CD14-positive monocyte (primary cell): Measurements from ENCODE around the gene REEP1. TPM values are rescaled to one million over a fixed set of nuclear protein-coding genes. Genes with fewer than 3 reads are reported as not detected.

Experiments
- DNase-seq, 3 donors: peaks; one replicate each; pipeline ENCODE4 v3.0.0-alpha.2; 2011 to 2022
- H2AFZ ChIP-seq: 2 replicates; pipeline ENCODE4 v1.6.0; 2012; ENCODE audit warnings: mild to moderate bottlenecking, low read depth, low read length, inconsistent platforms; ENCODE audit not compliant: insufficient read depth, poor library complexity, severe bottlenecking
- H3K27ac ChIP-seq, 2 donors: 1 replicate in 1 of 2; 2 replicates in 1 of 2; pipeline ENCODE4 v1.5.1; 2012 to 2013; ENCODE audit warnings: low read length in 2 of 2, control low read depth in 1 of 2, inconsistent platforms in 1 of 2, low read depth in 1 of 2, mild to moderate bottlenecking in 1 of 2
- H3K27me3 ChIP-seq, 2 donors: one replicate each; pipeline versions ENCODE4 v1.6.0 to v1.6.1; 2011 to 2013; ENCODE audit warnings: low read length in 2 of 2; ENCODE audit not compliant: control insufficient read depth in 2 of 2, insufficient read depth in 2 of 2
- H3K36me3 ChIP-seq, 2 donors: replicated peaks in 1 of 2; 1 replicate in 1 of 2; 2 replicates in 1 of 2; pipeline versions ENCODE4 v1.5.1 to v1.6.1; 2012 to 2013; ENCODE audit warnings: low read length in 2 of 2, control low read depth in 1 of 2, inconsistent platforms in 1 of 2, mild to moderate bottlenecking in 1 of 2; ENCODE audit not compliant: insufficient read depth in 2 of 2, control insufficient read depth in 1 of 2
- H3K4me1 ChIP-seq, 2 donors: 1 replicate in 1 of 2; 2 replicates in 1 of 2; pipeline versions ENCODE4 v1.5.1 to v1.6.1; 2012 to 2013; ENCODE audit warnings: low read length in 2 of 2, control low read depth in 1 of 2, inconsistent platforms in 1 of 2, mild to moderate bottlenecking in 1 of 2, moderate library complexity in 1 of 2; ENCODE audit not compliant: insufficient read depth in 2 of 2, control insufficient read depth in 1 of 2
- H3K4me2 ChIP-seq: replicated peaks from 2 replicates; pipeline ENCODE3; 2012; ENCODE audit warnings: low read length, moderate library complexity, mild to moderate bottlenecking; ENCODE audit not compliant: poor library complexity, severe bottlenecking; ENCODE audit errors: extremely low read depth
- H3K4me3 ChIP-seq, 3 experiments: fragments of 200-600 bp in 1 of 3; sonication (generic) in 1 of 3; replicated peaks in 1 of 3; 1 replicate in 2 of 3; 2 replicates in 1 of 3; pipeline ENCODE4 v1.5.1; 2011 to 2013; ENCODE audit warnings: low read length in 3 of 3, mild to moderate bottlenecking in 3 of 3, control low read depth in 2 of 3, low read depth in 2 of 3, inconsistent platforms in 1 of 3, moderate library complexity in 1 of 3
- H3K79me2 ChIP-seq: 2 replicates; pipeline ENCODE4 v1.6.0; 2012; ENCODE audit warnings: mild to moderate bottlenecking, control low read depth, inconsistent platforms, low read length, moderate library complexity; ENCODE audit not compliant: insufficient read depth
- H3K9ac ChIP-seq: 2 replicates; pipeline ENCODE4 v1.6.0; 2017; ENCODE audit warnings: low read length, mild to moderate bottlenecking; ENCODE audit not compliant: insufficient read depth, poor library complexity, severe bottlenecking
- H3K9me3 ChIP-seq, 2 donors: replicated peaks in 1 of 2; 1 replicate in 1 of 2; 2 replicates in 1 of 2; pipeline versions ENCODE4 v1.5.1 to v1.6.1; 2012 to 2013; ENCODE audit warnings: low read length in 2 of 2, control low read depth in 1 of 2; ENCODE audit not compliant: control insufficient read depth in 1 of 2, insufficient read depth in 1 of 2
- H4K20me1 ChIP-seq: 2 replicates; pipeline ENCODE4 v1.6.0; 2012; ENCODE audit warnings: mild to moderate bottlenecking, low read length, control low read depth, moderate library complexity; ENCODE audit not compliant: insufficient read depth
- H3K27ac Mint-ChIP-seq, 7 donors: one replicate each; pipeline ENCODE4 v1.8.0; 2020; ENCODE audit warnings: mild to moderate bottlenecking in 7 of 7, mixed read lengths in 7 of 7, moderate library complexity in 6 of 7, inconsistent platforms in 2 of 7
- H3K27me3 Mint-ChIP-seq, 3 donors: one replicate each; pipeline ENCODE4 v1.8.0; 2021 to 2022; ENCODE audit warnings: low read depth in 3 of 3, mild to moderate bottlenecking in 3 of 3, mixed read lengths in 3 of 3, moderate library complexity in 3 of 3, inconsistent platforms in 1 of 3
- H3K36me3 Mint-ChIP-seq, 2 donors: one replicate each; pipeline ENCODE4 v1.8.0; 2020; ENCODE audit warnings: mixed read lengths in 2 of 2, inconsistent platforms in 1 of 2, mild to moderate bottlenecking in 1 of 2
- H3K4me1 Mint-ChIP-seq: one replicate; pipeline ENCODE4 v1.8.0; 2020; ENCODE audit warnings: mild to moderate bottlenecking, mixed read lengths
- H3K4me3 Mint-ChIP-seq, 2 donors: one replicate each; pipeline ENCODE4 v1.8.0; 2020; ENCODE audit warnings: mild to moderate bottlenecking in 2 of 2, mixed read lengths in 2 of 2, moderate library complexity in 1 of 2
- H3K9me3 Mint-ChIP-seq, 7 donors: one replicate each; pipeline ENCODE4 v1.8.0; 2020 to 2022; ENCODE audit warnings: mixed read lengths in 7 of 7, mild to moderate bottlenecking in 6 of 7, moderate library complexity in 6 of 7, inconsistent platforms in 2 of 7
- CTCF ChIP-seq: fragments of 200-600 bp; IDR thresholded peaks from one replicate; pipeline ENCODE4 v1.8.0; 2022; ENCODE audit warnings: antibody characterized with exemption, mild to moderate bottlenecking
- WGBS: methylation state at CpG from one replicate; pipeline ENCODE4 v1.1.5; 2013; ENCODE audit warnings: missing lambda C conversion rate; ENCODE audit not compliant: insufficient coverage; 5-methylcytosine and 5-hydroxymethylcytosine counted together
- intact Hi-C, 2 donors: fragments of 100-400 bp; cut with micrococcal nuclease; formaldehyde crosslinking; loops; one replicate each; pipeline versions ENCODE4 v1.15.0 to v1.15.1; 2023
- polyA plus RNA-seq, 3 donors: library from polyadenylated mRNA; depleted of rRNA in 1 of 3; unstranded in 2 of 3; stranded (reverse) in 1 of 3; fragments of 300-500 nt in 2 of 3; fragments of >200 nt in 1 of 3; fragmentation: Illumina TruSeq in 2 of 3; gene quantifications; 1 replicate in 2 of 3; 2 replicates in 1 of 3; pipeline ENCODE4 v1.2.3, GENCODE V29; 2012 to 2021

The REEP1 gene
- polyA plus RNA-seq, 3 donors: not detected

GRCh38 chr2:86227685-86228084 lies 109.7 kb downstream of the REEP1 start:
- H3K4me3 ChIP-seq: no peak overlapping the region
- H3K27ac ChIP-seq: peak overlapping the region in 1 of 2 donors; percentile 37

More at GRCh38 chr2:86227685-86228084, 109.7 kb downstream of the REEP1 start:
- Histone ChIP-seq H3K9ac (no peak overlapping the region), H3K36me3 (no peaks in the 10 kb centered on the region), H2AFZ (peak overlapping the region; percentile 59), H3K27me3 (no peaks in the 10 kb centered on the region), H3K79me2 (no peaks in the 10 kb centered on the region), H3K9me3 (no peaks in the 10 kb centered on the region), H4K20me1 (no peaks in the 10 kb centered on the region), H3K4me2 (no peak overlapping the region), H3K4me1 (peaks cover 41 to 46% of the 10 kb centered on the region in 2 donors)
- no peak for TF ChIP-seq CTCF
- no peak for DNase-seq
- peak overlapping the region in 2 of 7 donors; percentile 21 to 27 for H3K27ac Mint-ChIP-seq
- intact Hi-C loops: loop anchor here (10.0 kb wide), 2 partner anchors 137 to 217 kb away; partner anchors contain the start of gene KDM3A (in 1 of the 2)
- H3K4me1 Mint-ChIP-seq: peaks cover 44% of the 10 kb centered on the region
- no peak overlapping the region for H3K4me3 Mint-ChIP-seq
- peaks cover 0 to 2% of the 10 kb centered on the region in 2 donors for H3K36me3 Mint-ChIP-seq
- peaks cover 0 to 1% (median 0%) of the 10 kb centered on the region in 3 donors for H3K27me3 Mint-ChIP-seq
- H3K9me3 Mint-ChIP-seq: no peaks in the 10 kb centered on the region
- 100% methylated on average over 2 of the region's 2 CpGs for WGBS
